Stimulated activated naive CD8-positive, alpha-beta T cell treated with anti-CD3 and anti-CD28 coated beads, Interleukin-15, Interleukin-2, amounts not matched to agents 100 ng/mL and 50 ng/mL, for 24 hours (primary cell): ENCODE data around the gene PLEKHA4.

Experiments
- H3K27ac Mint-ChIP-seq: one replicate; pipeline ENCODE4 v1.8.0; 2021; ENCODE audit warnings: mild to moderate bottlenecking, mixed read lengths
- H3K27me3 Mint-ChIP-seq: one replicate; pipeline ENCODE4 v1.8.0; 2021; ENCODE audit warnings: mixed read lengths
- H3K36me3 Mint-ChIP-seq: one replicate; pipeline ENCODE4 v1.8.0; 2021; ENCODE audit warnings: low read depth, mixed read lengths
- H3K4me1 Mint-ChIP-seq: one replicate; pipeline ENCODE4 v1.8.0; 2021; ENCODE audit warnings: low read depth, mixed read lengths
- H3K4me3 Mint-ChIP-seq: one replicate; pipeline ENCODE4 v1.8.0; 2021; ENCODE audit warnings: mild to moderate bottlenecking, mixed read lengths
- H3K9me3 Mint-ChIP-seq: one replicate; pipeline ENCODE4 v1.8.0; 2021; ENCODE audit warnings: mixed read lengths

PLEKHA4 gene

DNA sequence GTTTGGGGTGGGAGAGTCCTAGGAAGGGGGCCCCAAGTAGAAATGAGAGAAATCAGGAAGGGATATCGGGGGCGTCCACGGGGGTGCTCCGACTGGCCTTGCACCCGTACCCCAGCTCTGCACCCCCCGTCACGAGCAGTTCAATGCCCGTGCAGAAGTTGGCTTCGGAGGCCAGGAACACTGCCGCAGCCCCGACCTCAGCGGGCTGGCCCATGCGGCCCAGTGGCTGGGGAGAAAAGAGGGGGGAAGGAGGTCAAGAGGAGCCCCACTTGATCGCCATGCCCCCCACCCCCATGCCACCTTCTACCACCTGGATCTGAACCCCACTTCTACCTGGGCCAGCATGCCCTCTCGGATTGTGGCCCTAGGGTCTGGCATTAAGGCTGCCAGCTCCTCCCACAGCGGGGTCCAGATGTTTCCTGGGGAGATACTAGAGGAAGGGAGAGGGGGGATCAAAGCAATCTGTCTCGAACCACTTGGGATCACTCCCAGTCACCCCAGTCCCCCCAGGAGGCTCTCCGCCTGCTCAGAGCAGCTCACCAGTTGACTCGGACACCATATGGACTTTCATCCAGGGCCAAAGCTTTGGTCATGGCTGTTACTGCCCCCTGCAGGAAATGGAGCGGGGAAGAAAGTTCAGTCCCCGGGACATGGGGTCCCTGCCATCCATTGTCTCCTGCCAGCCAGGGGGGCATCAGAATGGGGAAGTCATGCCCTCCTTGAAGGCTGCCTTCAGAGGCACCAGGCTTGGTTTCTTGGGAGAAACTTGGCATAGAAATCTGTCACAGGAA, 55.1 kb downstream of the PLEKHA4 start:
- peaks cover 27% of the 10 kb centered on the region for H3K4me1 Mint-ChIP-seq
- no peak overlapping the region for H3K4me3 Mint-ChIP-seq
- no peak overlapping the region for H3K27ac Mint-ChIP-seq

DNA sequence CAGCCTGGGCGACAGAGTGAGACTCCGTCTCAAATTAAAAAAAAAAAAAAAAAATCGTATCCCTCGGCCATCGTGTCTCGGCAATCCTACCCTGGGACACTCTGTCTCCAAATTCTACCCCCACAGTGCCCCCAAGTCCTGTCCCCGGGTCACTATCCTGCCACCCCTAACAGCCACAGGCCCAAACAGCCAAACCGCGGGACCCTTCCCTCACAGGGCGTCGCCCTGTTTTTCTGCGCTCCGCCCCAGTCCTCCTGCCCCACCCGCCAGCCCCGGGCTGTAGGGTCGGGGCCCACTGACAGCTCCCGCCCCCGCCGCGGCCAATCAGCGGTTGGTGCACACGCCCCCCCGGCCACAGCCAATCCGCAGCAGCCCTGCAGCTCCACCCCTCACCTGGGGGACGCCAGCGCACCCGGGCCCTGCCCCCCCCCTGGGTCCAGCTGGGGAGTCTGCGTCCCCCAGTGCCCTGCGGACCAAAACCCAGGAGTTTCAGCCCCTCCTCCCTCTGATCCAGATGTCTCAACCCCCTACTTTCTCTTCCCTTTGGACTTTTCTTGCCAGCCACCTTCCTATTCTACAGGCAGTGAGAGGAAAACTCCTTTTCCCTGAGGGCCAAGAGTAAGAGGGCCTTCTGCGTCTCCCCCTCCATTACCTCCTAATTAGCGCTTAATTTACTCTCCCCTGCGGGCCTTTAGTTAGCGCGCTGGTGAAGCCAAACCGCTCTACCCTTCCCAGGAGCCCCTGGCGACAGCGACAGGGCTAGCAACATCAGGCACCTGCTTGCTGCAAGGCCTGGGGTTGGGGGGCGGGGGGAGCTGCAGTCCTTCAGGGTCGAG, 56.1 kb downstream of the PLEKHA4 start:
- H3K27ac Mint-ChIP-seq = no peak overlapping the region

More for the DNA sequence above, 55.1 kb downstream of the PLEKHA4 start:
- Mint-ChIP-seq H3K27me3 (no peaks in the 10 kb centered on the region), H3K9me3 (no peaks in the 10 kb centered on the region), H3K36me3 (peaks cover under 1% of the 10 kb centered on the region)

DNA sequence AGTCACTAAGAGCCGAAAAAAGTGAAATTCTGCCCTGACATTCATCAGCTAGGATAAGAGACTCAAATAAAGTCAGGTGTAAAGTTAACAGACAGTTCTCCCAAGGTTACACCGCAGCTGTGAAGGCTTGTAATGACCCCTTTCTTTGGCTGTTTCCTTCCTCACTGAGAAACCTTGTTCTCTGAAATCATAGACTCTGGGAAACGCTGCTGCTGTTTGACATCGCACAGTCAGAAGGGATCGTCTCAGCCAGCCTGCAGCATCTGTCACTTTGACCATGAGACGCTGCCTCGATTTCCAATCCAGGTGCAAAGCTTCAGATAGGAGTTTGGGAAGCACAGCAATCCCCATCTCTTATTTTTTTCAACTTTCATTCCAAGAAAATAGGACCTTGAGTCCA, 58.3 kb downstream of the PLEKHA4 start:
- Mint-ChIP-seq H3K27ac (peak overlapping the region; percentile 90), H3K4me1 (peaks cover 31% of the 10 kb centered on the region), H3K4me3 (peak overlapping the region; percentile 89), H3K27me3 (no peaks in the 10 kb centered on the region), H3K9me3 (no peaks in the 10 kb centered on the region), H3K36me3 (peaks cover 10% of the 10 kb centered on the region)

More for the DNA sequence above, 56.1 kb downstream of the PLEKHA4 start:
- peak overlapping the region; percentile 80 for H3K4me3 Mint-ChIP-seq
- peaks cover 6% of the 10 kb centered on the region for H3K36me3 Mint-ChIP-seq
- H3K9me3 Mint-ChIP-seq = no peaks in the 10 kb centered on the region
- peaks cover 31% of the 10 kb centered on the region for H3K4me1 Mint-ChIP-seq
- no peaks in the 10 kb centered on the region for H3K27me3 Mint-ChIP-seq

DNA sequence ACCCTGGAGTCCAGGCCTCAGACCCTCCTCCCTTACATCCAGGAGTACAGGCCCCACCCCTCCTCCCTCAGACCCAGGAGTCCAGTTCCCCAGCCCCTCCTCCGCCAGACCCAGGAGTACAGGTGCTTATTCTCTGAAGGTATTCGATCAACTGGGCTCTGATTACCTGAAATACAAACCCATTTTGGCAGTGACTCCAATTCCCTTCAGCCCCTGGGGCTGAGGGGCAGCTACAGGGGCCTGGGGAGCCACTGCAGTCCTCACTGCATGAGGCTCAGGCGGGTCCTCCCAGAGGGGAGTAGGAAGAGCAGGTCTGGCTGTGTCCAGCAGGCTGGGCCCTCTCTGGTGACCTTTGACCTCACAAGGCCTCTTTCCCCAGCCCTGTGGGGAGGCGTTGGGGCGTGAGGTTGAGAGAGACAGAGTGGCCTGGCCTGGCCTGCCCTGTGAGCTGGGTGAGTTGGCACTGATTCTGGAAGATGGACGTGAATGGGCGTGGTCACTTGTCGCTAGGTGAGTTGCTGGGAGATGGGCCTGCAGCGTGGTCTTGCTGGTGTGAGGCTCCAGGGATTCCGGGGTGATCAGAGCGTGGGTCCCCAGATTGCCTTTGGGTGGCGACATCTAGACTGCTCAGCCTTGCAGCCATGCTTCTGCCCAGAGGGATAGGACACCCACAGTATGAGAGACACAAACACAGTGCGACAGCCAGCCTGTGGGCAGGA, 60.7 kb downstream of the PLEKHA4 start:
- no peaks in the 10 kb centered on the region for H3K27me3 Mint-ChIP-seq
- no peaks in the 10 kb centered on the region for H3K9me3 Mint-ChIP-seq
- peaks cover 10% of the 10 kb centered on the region for H3K36me3 Mint-ChIP-seq
- no peak overlapping the region for H3K4me3 Mint-ChIP-seq
- peaks cover 31% of the 10 kb centered on the region for H3K4me1 Mint-ChIP-seq
- no peak overlapping the region for H3K27ac Mint-ChIP-seq

DNA sequence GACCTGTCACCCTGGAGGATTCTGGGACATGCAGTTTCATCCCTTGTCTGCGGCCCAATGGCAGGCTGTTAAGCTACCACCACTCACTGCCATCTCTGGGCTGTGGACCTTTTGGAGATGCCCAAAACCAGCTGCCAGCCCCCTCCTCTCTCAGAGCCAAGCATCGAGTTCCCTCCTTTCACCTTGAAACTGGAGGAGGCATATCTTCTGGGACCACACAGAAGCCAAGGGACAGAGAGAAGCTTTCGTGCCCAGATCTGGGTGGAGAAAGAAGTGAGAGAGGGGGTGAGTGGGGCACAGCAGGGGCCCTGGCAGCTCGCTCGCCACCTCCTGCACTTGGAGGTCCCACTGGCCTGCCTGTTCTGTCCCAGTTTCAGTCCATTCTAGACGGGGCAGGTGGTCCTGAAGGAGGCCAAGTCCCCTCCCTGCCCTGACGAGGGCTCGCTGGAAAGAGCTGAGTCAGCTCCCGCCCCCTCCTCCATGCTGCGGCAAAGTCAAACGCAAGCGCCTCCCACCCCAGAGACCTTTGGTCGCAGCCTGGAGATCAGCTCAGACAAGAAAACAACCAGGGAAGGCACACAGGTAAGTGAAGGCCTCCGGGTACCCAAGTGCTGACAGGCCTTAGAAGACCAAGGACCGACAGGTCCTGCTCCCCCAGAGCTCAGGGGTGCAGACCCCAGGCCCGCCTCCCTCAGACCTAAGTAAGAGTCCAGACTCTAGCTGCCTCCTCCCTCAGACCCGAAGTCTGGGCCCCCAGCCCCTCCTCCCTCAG, 61.4 kb downstream of the PLEKHA4 start:
- H3K9me3 Mint-ChIP-seq = no peaks in the 10 kb centered on the region
- H3K27ac Mint-ChIP-seq = no peak overlapping the region
- H3K4me1 Mint-ChIP-seq = peaks cover 23% of the 10 kb centered on the region
- H3K27me3 Mint-ChIP-seq = no peaks in the 10 kb centered on the region
- peaks cover 10% of the 10 kb centered on the region for H3K36me3 Mint-ChIP-seq
- H3K4me3 Mint-ChIP-seq = no peak overlapping the region

DNA sequence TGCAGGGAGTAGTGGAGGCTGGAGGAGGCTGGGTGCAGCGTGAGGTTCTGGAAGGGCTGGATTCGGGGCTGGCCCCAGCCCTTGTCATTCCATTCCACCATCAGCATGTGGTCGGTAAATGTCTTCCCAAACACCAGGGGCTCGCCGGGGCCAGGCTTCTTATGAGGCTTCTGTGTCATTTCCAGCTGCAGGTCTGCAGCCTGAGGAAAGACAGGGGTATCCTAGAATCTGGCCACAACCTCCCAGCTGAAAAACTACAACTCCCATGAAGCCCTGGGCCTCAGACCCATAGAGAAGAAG, 61.9 kb downstream of the PLEKHA4 start:
- H3K9me3 Mint-ChIP-seq = no peaks in the 10 kb centered on the region
- H3K27me3 Mint-ChIP-seq = no peaks in the 10 kb centered on the region
- peaks cover 10% of the 10 kb centered on the region for H3K36me3 Mint-ChIP-seq
- no peak overlapping the region for H3K27ac Mint-ChIP-seq
- H3K4me3 Mint-ChIP-seq = no peak overlapping the region
- H3K4me1 Mint-ChIP-seq = peaks cover 22% of the 10 kb centered on the region

DNA sequence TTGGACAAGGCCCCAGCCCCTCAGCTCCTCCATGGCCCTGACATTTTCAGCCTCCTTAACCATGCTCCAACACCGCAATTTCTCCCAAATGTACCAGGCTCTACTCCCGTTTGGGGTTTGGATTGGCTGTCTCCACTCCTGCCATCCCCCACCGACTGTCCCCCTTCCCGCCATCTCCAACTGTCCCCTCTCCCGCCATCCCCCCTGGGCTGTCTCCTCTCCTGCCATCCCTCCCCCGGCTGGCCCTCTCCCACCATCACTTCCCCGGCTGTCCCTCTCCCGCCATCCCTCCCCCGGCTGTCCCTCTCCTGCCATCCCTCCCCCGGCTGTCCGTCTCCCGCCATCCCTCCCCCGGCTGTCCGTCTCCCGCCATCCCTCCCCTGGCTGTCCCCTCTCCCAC, 63.0 kb downstream of the PLEKHA4 start:
- Mint-ChIP-seq H3K27ac (no peak overlapping the region), H3K4me3 (no peak overlapping the region), H3K27me3 (no peaks in the 10 kb centered on the region), H3K36me3 (peaks cover 10% of the 10 kb centered on the region), H3K9me3 (no peaks in the 10 kb centered on the region), H3K4me1 (peaks cover 22% of the 10 kb centered on the region)

DNA sequence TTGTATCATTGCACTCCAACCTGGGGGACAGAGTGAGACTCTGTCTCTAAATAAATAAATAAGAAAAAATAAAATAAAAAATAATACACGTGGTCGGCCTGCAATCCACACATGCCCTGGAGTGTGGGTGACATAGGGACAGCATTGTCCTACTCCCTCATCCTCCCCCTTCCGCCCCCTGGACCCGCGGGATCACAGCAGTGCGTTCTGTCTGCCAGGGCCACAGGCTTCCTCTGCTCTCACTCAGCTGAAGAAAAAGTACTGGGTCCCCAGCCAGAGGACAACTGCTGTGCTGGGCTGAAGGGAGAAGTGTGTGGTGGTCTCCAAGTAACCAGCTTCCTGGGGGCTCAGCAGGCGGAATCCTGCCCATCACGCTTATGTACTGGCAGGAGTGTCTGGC, 63.9 kb downstream of the PLEKHA4 start:
- Mint-ChIP-seq H3K9me3 (no peaks in the 10 kb centered on the region), H3K4me1 (peaks cover 14% of the 10 kb centered on the region), H3K27me3 (no peaks in the 10 kb centered on the region), H3K36me3 (peaks cover 13% of the 10 kb centered on the region), H3K27ac (no peak overlapping the region), H3K4me3 (no peak overlapping the region)

DNA sequence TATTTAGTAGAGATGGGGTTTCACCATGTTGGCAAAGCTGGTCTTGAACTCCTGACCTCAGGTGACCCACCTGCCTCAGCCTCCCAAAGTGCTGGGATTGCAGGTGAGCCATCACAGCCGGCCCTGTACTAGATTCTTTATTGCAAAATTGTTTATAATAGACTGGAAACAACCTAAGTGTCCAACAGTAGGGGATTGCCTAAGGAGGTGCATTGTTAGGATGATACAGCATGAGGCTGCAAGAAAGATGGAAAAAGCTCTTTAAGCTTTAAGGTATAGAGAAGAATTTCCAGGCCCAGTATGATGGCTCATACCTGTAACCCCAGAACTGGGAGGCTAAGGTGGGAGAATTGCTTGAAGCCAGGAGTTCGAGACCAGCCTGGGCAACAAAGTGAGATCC, 65.8 kb downstream of the PLEKHA4 start:
- Mint-ChIP-seq H3K4me1 (no peaks in the 10 kb centered on the region), H3K36me3 (peaks cover 7% of the 10 kb centered on the region), H3K27me3 (no peaks in the 10 kb centered on the region), H3K4me3 (no peak overlapping the region), H3K9me3 (no peaks in the 10 kb centered on the region), H3K27ac (no peak overlapping the region)

DNA sequence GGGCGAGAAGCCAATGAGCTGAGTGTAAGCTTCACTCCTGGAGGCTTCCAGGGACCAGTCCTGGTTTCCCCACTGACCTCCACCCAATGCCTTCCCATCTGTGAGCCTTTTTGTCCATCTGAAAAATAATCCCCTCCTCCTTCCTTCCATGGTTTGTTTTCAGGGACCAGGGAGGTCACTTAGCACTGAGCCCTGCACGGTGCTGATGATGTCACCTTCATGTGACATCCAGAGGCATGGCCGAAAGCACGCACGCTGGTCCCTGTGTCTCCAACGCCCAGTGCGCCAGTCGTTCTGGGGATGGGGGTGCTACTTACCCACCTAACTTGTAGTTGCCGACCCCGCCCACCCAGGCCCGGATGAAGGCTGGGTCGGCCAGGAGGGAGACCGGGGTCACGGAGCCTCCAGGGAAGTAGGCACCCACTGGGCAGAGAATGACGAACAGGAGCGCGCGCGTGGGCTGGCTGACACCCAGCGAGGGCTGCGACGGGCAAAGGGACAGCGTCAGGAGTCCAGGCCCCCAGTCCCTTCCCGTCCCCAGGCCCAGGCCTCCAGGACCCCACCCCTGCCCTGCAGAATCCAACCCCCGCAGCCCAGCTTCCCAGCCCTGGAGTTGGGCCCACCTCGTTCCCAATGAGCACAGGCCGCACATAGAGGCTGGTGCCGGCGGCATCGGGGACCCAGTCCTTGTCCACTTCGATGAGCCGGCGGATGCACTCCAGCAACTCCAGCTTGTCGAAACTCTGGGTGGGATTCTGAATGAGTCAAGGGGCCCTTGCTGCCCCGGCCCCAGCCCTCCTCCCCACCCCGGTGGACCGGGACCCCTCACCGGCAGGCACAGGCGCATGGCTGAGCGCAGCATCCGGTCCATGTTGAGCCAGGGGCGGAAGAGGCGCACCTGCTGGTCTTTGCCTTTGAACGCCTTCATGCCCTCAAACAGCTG, 68.8 kb downstream of the PLEKHA4 start:
- H3K27ac Mint-ChIP-seq = no peak overlapping the region
- H3K4me3 Mint-ChIP-seq = no peak overlapping the region
- H3K4me1 Mint-ChIP-seq = peaks cover 10% of the 10 kb centered on the region
- H3K36me3 Mint-ChIP-seq = peaks cover 3% of the 10 kb centered on the region
- no peaks in the 10 kb centered on the region for H3K27me3 Mint-ChIP-seq
- no peaks in the 10 kb centered on the region for H3K9me3 Mint-ChIP-seq

DNA sequence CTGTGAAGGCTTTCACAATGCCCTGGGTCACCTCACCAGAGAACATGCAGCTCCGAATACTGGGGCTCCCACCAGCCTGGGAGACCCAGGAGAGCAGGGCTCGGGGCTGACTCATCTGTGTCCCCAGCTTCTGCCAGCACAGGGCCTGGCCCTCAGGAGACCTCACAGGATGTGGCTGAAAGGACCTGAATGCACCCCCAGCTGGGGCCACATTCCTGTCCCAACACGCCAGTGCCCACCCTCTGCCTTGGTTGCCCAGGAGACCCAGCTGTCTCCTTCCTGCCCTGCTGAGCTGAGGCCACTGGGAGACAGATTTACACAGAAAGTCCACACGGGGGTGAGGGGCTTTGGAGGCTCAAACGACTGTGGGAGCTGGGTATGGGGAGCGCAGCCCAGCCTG, 69.5 kb downstream of the PLEKHA4 start:
- H3K9me3 Mint-ChIP-seq = no peaks in the 10 kb centered on the region
- peaks cover 12% of the 10 kb centered on the region for H3K4me1 Mint-ChIP-seq
- no peaks in the 10 kb centered on the region for H3K27me3 Mint-ChIP-seq
- H3K27ac Mint-ChIP-seq = no peak overlapping the region
- no peak overlapping the region for H3K4me3 Mint-ChIP-seq
- peaks cover 3% of the 10 kb centered on the region for H3K36me3 Mint-ChIP-seq

DNA sequence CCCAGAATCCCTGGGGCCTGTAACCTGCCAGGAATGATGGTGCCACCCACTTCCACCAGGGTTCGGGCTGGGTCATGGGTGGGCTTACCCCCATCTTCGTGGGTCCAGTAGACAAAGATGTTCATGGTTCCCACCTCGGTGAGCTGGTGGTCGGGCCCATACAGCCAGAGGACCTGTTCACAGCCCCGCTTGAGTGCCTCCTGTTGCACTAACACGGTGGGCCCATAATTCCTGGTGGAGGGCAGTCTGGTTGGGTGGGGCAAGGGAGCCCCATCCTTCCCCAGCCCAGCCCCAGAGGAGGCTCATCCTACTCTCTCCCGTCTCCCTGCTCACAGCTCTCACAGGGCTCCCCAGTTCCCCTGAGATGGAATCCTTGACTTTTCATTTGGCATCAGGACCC, 71.3 kb downstream of the PLEKHA4 start:
- H3K4me1 Mint-ChIP-seq = peaks cover 12% of the 10 kb centered on the region
- H3K27ac Mint-ChIP-seq = no peak overlapping the region
- H3K36me3 Mint-ChIP-seq = peaks cover 3% of the 10 kb centered on the region
- H3K9me3 Mint-ChIP-seq = no peaks in the 10 kb centered on the region
- no peak overlapping the region for H3K4me3 Mint-ChIP-seq
- H3K27me3 Mint-ChIP-seq = no peaks in the 10 kb centered on the region

DNA sequence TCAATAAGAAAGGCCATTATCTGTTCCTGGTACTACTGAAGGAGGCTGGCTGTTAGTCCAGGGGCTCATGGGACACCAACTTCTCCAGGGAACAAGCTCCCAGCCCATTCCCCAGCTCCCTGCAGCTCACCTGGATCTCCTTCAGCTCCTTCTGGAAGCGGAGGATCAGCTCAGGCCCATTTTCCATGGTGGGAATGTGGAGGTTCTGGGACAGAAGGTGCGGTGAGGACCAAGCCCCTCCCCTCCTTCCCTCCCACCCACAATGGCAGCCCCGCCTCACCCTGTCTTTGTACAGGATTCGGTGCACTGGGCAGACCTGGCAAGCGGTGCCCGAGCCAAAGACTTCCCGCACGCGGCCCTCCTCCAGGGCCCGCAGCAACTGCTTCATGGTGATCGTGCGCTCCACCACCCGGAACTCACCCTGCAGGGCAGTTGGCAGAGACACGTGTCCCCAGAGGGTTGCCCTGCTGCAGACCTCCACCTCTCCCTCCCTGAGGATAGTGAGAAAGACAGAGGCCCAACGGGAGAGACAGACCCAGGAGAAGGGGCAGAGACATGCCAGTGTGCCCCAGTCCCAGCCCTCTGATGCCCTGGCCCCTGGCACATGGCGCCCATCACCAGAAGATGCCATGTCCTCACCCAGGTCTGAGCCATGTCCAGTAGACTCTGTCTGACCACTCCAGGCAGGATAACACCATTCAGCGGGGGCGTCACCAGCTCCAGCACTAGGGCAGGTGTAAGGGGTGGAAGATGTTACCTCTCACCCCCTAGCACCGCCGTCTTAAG, 71.9 kb downstream of the PLEKHA4 start:
- no peaks in the 10 kb centered on the region for H3K27me3 Mint-ChIP-seq
- peaks cover 3% of the 10 kb centered on the region for H3K36me3 Mint-ChIP-seq
- no peak overlapping the region for H3K27ac Mint-ChIP-seq
- H3K4me3 Mint-ChIP-seq = no peak overlapping the region
- no peaks in the 10 kb centered on the region for H3K9me3 Mint-ChIP-seq
- H3K4me1 Mint-ChIP-seq = peaks cover 12% of the 10 kb centered on the region
